CD4-positive, alpha-beta T cell treated with Interleukin-1 beta for 1 hour (primary cell): ENCODE measurements around the gene FBXL17.

Experiments
- DNase-seq, 2 donors: peaks; one replicate each; pipeline ENCODE4 v3.0.0-alpha.2; 2020 to 2022

Gene FBXL17

GRCh38 chr5:108079753-108080152 is 302.1 kb downstream of the FBXL17 start:
- DNase-seq, result no peak

DNA sequence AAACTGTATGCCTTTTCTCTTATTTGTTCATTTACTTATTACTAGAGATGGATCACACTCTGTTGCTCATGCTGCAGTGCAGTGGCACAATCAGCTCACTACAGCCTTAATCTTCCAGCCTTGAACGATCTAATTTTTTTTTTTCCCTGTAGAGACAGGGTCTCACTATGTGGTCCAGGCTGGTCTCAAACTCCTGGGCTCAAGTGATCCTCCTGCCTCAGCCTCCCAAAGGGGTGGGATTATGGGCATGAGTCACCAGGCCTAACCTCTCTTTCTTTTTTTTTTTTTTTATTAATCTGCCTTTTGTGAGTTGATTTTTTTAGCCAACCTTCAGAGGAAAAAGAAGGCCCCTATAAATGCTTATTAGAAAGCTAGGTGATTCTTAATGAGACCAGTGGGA is 303.0 kb downstream of the FBXL17 start:
- DNase-seq, result no peak

DNA sequence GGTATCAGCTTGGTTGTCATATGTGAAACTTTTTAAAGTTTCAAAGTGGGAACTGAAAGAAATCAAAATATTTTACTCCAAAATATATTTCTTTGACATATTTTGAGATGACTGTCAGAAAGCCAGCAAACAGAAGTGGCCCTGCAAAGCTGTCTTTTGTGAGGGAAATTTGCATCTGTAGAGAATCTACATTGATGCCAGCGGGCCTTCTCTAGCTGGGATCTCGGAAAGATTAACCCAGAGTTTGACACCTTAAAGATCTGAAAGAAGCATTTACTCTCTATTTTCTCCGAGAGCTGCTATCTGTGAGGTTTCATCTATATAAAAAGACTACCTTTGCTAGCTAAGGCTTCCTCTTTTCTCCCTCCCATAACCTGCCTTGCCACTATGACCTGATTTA is 303.6 kb downstream of the FBXL17 start:
- no peak for DNase-seq

DNA sequence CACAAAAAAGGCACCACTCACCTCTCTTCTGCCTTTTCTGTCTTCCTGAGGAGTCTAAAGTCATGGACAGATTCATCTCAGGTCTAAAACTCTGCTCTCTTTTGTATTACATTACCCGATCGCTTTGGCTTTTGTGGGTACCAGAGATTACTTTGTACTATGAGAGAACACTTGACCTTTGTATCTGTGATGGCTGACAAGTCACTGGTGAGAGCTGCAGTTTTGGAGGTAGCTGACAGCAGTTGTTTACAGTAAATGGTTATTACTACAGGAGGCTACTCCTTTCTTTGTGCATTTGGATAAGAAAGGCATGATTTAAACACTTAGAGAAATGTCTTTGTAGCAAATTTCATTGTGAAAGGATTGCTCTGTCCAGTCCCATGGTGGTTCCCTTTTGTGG is 307.3 kb downstream of the FBXL17 start:
- DNase-seq, result no peak

- DNase-seq, result no peak
These were observed 317.6 kb downstream of the FBXL17 start for GRCh38 chr5:108064302-108064701.

DNA sequence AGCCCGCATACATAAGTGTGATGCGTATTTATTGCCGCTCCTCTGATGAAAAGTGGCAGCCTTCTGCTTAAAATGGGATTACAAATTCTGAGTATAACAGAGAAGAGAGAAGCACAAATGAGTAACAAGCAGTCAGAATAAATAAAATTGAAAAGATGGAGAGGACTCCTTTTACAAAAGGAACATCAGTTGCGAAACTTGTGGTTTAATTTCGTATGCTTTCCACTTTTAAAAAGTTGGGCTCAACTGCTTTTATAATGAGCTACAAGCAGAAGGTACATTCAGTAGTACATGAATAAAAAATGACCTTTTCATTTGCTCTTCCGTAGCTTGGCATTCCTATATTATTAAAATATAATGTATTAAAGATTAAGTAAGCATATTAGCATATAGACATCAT is 320.0 kb downstream of the FBXL17 start:
- no peak for DNase-seq

- DNase-seq, result no peak
These were observed 321.6 kb downstream of the FBXL17 start for GRCh38 chr5:108060340-108060739.

- DNase-seq, result no peak
These were observed 322.6 kb downstream of the FBXL17 start for GRCh38 chr5:108059334-108059733.

DNA sequence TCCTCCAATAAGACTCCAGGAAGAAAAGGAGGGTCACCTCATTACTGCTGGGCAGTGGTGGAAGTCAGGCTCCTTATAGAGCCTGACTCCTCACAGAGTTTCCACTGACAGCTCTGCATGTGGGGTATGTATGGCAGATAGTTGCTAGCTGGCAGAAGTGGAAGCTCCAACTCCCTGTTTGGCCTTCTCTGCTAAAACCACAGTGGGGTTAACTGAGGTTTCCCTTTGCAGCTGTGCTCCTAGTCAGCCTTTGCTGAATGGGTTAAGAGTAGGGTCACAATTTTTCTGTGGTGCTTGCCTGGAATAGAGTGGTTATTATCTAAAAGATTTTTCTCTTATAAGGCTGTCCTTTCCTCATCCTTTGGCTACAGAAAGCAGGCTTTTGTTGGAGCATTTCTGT is 327.5 kb downstream of the FBXL17 start:
- DNase-seq, result no peak

DNA sequence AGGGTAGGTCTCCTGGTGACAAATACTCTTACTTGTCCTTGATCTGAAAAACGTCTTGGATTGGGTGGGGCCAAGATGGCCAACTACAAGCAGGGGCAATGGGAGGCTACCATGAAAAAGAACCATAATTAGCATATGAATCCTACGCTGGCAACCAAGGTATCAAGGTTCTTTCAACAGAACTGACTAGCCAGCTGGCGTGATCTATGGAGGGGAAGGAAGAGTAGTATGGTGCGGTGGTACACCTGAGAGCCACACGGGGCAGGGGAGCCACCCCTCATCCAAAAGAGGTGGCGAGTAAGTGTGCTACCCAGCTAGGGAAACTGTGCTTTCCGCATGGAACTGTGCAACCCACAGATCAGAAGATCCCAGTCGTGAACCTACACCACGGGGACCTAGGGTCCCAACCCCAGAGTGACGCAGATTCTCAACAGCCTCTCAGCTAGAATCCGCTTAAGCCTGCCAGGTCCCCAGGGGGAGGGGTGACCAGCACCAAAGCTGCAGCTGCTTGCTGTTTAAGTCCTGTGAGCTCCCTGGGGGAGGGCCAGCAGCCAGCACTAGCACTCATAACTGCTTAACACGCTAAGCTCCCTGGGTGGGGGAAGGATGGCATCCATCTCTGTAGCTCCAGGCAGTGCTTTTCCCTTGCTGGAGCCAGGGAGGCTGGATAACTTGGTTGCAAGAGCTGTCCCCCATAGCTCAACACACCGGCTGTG is 334.8 kb downstream of the FBXL17 start:
- DNase-seq, result no peak

DNA sequence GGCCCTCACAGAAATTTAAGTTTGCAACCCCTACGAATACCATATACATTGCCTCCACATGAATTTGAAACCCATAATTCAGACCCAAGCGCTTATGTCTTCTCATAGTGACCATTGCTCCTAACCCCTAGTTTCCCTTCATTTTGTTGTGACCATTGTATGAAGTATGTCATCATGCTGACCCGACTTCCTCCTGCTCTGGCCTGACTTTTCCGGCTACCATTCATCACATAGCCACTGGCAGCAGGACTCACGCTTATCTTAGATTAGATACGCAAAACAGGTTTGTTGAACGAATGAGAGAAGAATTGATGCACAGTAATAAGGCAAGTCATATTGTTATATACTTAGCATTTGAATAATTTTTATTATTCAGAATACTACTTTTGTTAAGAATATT is 345.4 kb downstream of the FBXL17 start:
- DNase-seq, result no peak

GRCh38 chr5:108028883-108029282 is 353.0 kb downstream of the FBXL17 start:
- DNase-seq, result no peak

- no peak for DNase-seq
These were observed 353.5 kb downstream of the FBXL17 start for GRCh38 chr5:108028412-108028811.

DNA sequence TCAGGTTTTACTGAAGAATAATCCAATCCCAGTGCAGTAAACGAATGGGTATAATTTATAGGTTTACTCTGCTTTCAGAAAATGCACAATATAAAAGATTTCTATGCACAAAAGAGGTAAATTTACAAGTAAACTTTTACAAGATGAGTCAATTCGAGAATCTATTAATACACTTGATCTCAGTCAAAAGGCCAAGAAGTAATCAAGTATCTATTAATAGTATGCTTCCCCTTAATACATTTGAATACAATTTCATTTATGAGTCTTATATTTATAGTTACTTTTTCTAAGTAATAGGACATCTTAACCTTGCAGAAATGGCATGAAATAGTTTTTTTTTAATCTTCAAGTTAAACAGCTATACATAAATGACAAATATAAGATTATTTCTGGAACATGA is 355.9 kb downstream of the FBXL17 start:
- DNase-seq, result no peak

- no peak for DNase-seq
These were observed 356.9 kb downstream of the FBXL17 start for GRCh38 chr5:108024986-108025385.

DNA sequence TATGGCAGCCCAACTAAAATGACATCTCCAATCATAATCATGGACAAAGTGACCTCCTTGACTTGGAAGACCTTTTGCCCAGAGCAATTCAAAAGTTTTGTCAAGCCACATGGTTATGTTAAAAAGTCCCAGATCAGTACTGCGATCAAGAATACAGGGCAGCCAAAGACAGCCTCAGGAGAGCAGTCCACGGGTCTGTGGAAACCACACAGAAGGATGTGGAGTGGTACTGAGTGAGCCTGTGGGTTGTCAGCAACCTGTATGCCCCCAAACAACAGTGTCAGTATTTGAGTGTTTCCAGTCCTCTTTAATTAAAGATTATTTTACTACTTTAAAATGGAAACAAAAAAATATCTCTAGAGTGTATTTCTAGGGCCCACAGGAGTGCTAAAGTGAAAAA is 365.8 kb downstream of the FBXL17 start:
- no peak for DNase-seq

- no peak for DNase-seq
These were observed 375.1 kb downstream of the FBXL17 start for GRCh38 chr5:108006791-108007190.

GRCh38 chr5:108003178-108003577 is 378.7 kb downstream of the FBXL17 start:
- DNase-seq, result peak in 1 of 2 donors; percentile 49

DNA sequence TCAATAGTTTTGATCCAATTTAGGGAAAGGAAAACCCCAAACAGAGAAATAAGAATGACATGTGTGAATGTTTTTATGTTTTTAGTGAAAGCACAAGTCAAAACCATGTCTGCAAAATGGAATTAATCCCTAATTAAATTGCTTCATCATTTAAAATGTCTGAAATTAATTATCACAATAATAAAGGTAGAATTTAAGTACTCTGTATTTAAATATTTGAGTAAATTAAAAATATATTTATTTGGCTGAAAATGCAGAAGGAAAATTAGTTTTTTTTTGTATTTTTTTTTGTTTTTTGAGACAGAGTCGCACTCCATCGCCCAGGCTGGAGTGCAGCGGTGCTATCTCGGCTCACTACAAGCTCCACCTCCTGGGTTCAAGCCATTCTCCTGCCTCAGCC is 380.7 kb downstream of the FBXL17 start:
- DNase-seq, result no peak

- no peak for DNase-seq
These were observed 384.4 kb downstream of the FBXL17 start for GRCh38 chr5:107997338-107997980.

DNA sequence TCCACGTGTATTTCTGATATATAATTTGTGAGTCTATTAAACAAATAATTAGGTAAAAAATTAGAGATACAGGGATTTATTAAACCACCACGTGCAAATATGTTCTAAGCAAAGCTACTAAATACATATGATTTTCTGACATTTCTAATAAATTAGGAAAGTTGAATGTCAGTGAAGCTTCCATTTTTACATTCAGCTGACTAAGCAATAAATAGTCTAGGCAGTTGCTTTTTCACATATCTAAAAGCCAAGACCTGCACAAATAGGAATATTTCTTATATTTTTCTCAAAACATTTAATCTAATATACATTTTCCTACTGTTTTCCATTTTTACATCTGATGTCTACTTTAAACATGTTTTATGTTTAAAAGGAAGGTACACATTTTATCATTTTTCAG is 388.6 kb downstream of the FBXL17 start:
- no peak for DNase-seq

- DNase-seq, result peak in 1 of 2 donors; percentile 16
These were observed 390.8 kb downstream of the FBXL17 start for GRCh38 chr5:107990881-107991810.

DNA sequence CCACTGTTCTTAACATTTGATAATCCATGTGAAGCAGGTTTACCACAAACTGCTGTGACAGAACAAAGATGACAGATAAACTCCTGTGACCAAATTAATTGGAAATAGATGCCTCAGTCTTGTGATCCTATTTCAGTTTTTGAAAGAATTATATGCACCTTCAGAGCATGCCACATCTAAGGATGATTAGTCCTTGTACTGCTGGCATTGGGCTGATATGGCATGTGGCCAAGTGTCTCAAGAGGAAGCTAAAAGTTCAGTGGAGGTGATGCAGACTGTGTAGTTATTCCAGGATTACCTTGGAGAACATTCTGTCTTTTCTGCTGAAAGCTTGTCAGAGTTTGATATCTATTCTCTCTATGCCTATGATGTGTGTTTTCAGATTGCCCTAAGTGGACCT is 396.8 kb downstream of the FBXL17 start:
- DNase-seq, result no peak
